A549 treated with CpdA at 1 μM for 4 hours (cell line): ENCODE data around the gene ATP5F1C. TPM values are rescaled to one million over a fixed set of nuclear protein-coding genes. Genes with fewer than 3 reads are reported as not detected.

Source experiments
- total RNA-seq: library from RNA; stranded (reverse); fragments of 200-300 nt; extraction: Qiagen RNA extraction; gene quantifications from 5 replicates; pipeline ENCODE4 v1.2.3, GENCODE V29; 2022; ENCODE audit warnings: low read depth

ATP5F1C gene
- total RNA-seq = 275 to 321 TPM (median 290 TPM) in 5 replicates

GRCh38 chr10:7787857-7788638 is at the start of gene ATP5F1C, which contains the start of gene KIN:
Gene ATP5F1C (plus strand): TSS chr10:7788177. CDS start chr10:7788208, 31 bp downstream.
Gene KIN (minus strand): TSS chr10:7787993. CDS start chr10:7787933, 60 bp downstream.

GRCh38 chr10:7818295-7819120 is 30.5 kb downstream of the ATP5F1C start, which contains the start of gene TAF3:
Gene TAF3 (plus strand): TSS chr10:7818505. CDS start chr10:7818710, 205 bp downstream.

Other genes starting within 250 kb of the ATP5F1C start
- gene ITIH5, start 121.2 kb upstream of the ATP5F1C start, total RNA-seq = 0.02 to 0.37 TPM (median 0.08 TPM) in 5 replicates
- gene ITIH2, start 84.9 kb upstream of the ATP5F1C start, total RNA-seq = 0.27 to 0.47 TPM (median 0.41 TPM) in 4 of 5 replicates, not detected in the other
- 12.0 to 15.1 TPM (median 12.6 TPM) in 5 replicates for gene KIN, start 184 bp upstream of the ATP5F1C start, total RNA-seq
- 7.8 to 9.7 TPM (median 8.6 TPM) in 5 replicates for gene TAF3, start 30.3 kb downstream of the ATP5F1C start, total RNA-seq